Measurements from ENCODE around the gene SNRPF. TPM values are rescaled to one million over a fixed set of nuclear protein-coding genes. Genes with fewer than 3 reads are reported as not detected.

Gene SNRPF
- total RNA-seq, 1 experiment from 2014 or later, result 15.8 TPM

DNA sequence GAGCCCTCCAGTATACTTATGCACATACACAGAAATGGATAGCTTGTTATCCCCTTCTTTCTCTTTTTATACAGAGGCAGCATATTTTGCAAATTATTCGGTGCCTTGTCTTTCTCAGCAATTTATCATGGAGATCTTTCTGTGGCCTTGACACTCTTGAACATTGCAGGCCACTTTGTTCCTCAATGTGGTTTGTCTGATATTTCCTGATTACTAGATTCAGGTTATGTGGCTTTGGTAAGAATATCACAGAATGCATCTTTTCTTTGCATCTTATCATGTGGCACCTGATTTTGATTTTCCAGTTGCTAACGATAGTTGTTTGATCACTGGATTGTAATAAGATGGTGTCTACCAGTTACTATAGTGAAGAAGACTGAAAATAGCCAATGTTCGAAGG, 7.1 kb upstream of the SNRPF start:
- in situ Hi-C loops (cut with HindIII; ENCODE audit: low pct_unique_long_range_greater_than_20kb, low sequenced_read_pairs), result no loop called here
- no peak for DNase-seq (ENCODE audit: low read depth, low spot score)

DNA sequence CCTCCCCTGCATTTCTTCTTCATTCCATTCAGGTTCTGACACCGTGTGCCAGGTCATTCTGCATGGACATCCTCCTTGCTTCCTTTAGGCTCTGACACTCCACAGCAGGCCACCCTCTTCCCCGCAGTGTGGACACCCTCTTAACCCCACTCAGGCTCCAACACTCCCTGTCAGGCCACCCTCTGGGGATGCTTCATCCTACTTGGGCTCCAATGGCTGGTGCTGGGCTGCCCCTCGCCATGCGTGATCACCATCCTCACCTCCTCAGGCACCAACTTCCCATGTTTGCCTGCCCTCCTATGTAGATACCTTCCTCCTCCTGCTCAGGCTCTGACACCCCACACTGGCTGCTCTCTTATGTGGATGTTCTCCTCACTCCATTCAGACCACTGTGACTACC, 6.6 kb upstream of the SNRPF start:
- DNase-seq (ENCODE audit: low read depth, low spot score), result no peak
- in situ Hi-C loops (cut with HindIII; ENCODE audit: low pct_unique_long_range_greater_than_20kb, low sequenced_read_pairs), result no loop called here

- peak; percentile 15 for DNase-seq (ENCODE audit: low read depth, low spot score)
- in situ Hi-C loops (cut with HindIII; ENCODE audit: low pct_unique_long_range_greater_than_20kb, low sequenced_read_pairs), result no loop called here
These were observed 1.6 kb upstream of the SNRPF start for GRCh38 chr12:95857156-95857555.

DNA sequence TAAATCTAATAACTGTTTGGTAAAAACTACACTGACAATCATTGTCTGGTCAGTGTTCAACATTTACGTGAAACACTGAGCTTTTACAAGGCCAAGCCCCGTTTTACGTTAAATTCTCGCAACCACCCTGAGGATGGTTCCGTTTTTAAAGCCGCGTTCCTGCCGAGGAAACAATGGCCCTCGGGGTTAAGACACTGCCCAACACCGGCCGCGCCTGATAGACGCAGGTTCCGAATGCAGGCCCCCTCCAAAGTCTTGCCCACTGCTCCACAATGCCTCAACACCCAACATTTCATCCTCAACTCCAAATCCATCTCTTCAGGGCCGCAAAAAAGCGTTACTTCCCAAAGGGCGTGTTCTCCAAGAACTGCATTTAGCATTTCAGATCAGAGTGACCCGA, 953 bp upstream of the SNRPF start:
- in situ Hi-C loops (cut with HindIII; ENCODE audit: low pct_unique_long_range_greater_than_20kb, low sequenced_read_pairs), result no loop called here
- no peak for DNase-seq (ENCODE audit: low read depth, low spot score)

- DNase-seq (ENCODE audit: low read depth, low spot score), result peak; percentile 21
- in situ Hi-C loops (cut with HindIII; ENCODE audit: low pct_unique_long_range_greater_than_20kb, low sequenced_read_pairs), result no loop called here
These were observed 628 bp downstream of the SNRPF start for GRCh38 chr12:95859344-95859816.

GRCh38 chr12:95859947-95860850, 1.4 kb downstream of the SNRPF start:
- DNase-seq (ENCODE audit: low read depth, low spot score), result no peak
- in situ Hi-C loops (cut with HindIII; ENCODE audit: low pct_unique_long_range_greater_than_20kb, low sequenced_read_pairs), result no loop called here

GRCh38 chr12:95862038-95862437, 3.3 kb downstream of the SNRPF start:
- in situ Hi-C loops (cut with HindIII; ENCODE audit: low pct_unique_long_range_greater_than_20kb, low sequenced_read_pairs), result no loop called here
- DNase-seq (ENCODE audit: low read depth, low spot score), result no peak

DNA sequence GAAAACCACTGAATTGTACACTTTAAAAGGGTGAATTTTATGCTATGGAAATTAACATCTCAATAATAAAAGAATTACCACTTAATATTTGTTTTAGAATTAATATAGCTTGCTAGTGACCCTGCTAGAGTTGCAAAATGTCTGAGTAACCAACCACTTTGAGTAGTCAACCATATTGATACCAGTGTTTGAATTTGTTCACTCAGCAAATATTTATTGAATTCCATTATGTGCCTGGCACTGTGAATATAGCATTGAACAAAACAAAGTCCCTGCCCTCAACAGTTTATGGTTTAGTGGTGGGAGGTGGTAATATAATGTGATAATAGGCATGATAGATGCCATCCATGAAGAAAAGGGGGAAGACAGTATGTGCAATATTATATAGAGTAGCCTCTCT, 4.6 kb downstream of the SNRPF start:
- no peak for DNase-seq (ENCODE audit: low read depth, low spot score)

DNA sequence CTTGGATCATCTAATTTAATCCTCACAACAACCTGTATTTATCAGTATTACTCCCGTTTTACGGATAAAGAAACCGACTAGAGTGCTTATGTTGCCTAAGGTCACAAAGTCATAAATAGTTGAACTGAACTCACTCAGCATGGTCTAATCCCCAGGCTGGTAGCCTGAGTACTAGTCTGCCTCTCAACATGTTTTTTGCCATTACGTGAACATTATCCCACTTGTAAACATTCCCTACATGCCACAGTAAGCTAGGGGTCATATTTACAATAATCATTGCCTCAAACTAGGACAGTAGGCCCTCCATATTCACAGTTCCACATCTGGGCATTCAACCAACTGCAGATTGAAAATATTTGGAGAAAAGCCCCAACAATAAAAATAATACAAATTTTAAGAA, 12.1 kb downstream of the SNRPF start:
- in situ Hi-C loops (cut with HindIII; ENCODE audit: low pct_unique_long_range_greater_than_20kb, low sequenced_read_pairs), result no loop called here
- DNase-seq (ENCODE audit: low read depth, low spot score), result no peak

More for the DNA sequence above, 4.6 kb downstream of the SNRPF start:
- in situ Hi-C loops (cut with HindIII; ENCODE audit: low pct_unique_long_range_greater_than_20kb, low sequenced_read_pairs), result no loop called here

- DNase-seq (ENCODE audit: low read depth, low spot score), result no peak
- in situ Hi-C loops (cut with HindIII; ENCODE audit: low pct_unique_long_range_greater_than_20kb, low sequenced_read_pairs), result no loop called here
These were observed 15.7 kb downstream of the SNRPF start for GRCh38 chr12:95874452-95874851.

GRCh38 chr12:95877622-95878021, 18.9 kb downstream of the SNRPF start:
- in situ Hi-C loops (cut with HindIII; ENCODE audit: low pct_unique_long_range_greater_than_20kb, low sequenced_read_pairs), result no loop called here
- no peak for DNase-seq (ENCODE audit: low read depth, low spot score)

GRCh38 chr12:95880895-95881294, 22.1 kb downstream of the SNRPF start:
- in situ Hi-C loops (cut with HindIII; ENCODE audit: low pct_unique_long_range_greater_than_20kb, low sequenced_read_pairs), result no loop called here
- DNase-seq (ENCODE audit: low read depth, low spot score), result no peak

DNA sequence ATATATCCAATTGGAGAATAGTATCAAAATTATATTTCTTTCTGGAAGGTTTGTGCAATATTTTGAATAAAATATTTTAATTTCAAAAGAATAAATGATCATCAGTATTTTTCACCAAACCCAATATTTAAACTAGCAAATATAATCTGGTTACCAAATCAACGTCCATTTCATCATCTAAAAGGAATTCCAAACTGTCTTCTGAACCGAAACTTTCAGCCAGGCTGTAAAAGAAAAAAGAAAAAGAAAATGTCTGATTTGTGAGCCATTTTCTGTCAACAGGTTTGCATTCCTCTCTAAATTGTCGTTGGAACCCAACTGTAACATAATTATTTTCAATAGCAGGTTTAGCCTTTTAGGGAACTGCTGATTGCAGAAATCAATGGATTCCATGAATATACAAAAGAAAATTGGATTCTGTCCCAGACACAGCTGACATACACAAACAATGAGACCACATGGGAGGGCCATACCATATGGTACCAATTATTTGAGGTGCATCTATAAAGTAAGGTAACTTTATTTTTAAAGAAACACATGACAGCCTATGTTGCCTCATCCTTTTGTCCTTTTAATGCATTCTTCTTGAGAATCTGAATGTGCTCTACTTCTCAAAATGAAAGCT, 22.7 kb downstream of the SNRPF start:
- no peak for DNase-seq (ENCODE audit: low read depth, low spot score)
- in situ Hi-C loops (cut with HindIII; ENCODE audit: low pct_unique_long_range_greater_than_20kb, low sequenced_read_pairs), result no loop called here

DNA sequence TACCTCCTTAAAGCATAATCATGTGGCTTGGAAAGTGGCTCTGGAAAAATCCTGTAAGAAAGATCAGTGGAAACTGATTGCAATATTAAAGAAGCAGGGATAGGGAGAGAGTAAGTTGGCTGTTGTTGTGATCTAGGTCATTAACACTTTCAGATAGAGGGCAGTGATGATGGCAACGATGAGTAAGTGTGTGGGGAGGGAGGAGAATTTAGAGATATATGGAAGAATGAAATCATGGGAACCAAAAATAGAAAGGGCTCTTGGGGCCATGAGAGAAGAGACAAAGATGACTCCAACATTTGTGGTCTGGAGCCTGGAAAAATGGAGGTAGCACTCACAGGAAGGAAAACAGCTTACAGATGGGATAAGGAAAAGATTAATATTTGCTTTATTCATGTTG, 23.3 kb downstream of the SNRPF start:
- no peak for DNase-seq (ENCODE audit: low read depth, low spot score)
- in situ Hi-C loops (cut with HindIII; ENCODE audit: low pct_unique_long_range_greater_than_20kb, low sequenced_read_pairs), result no loop called here

GRCh38 chr12:95882873-95883272, 24.1 kb downstream of the SNRPF start:
- DNase-seq (ENCODE audit: low read depth, low spot score), result no peak
- in situ Hi-C loops (cut with HindIII; ENCODE audit: low pct_unique_long_range_greater_than_20kb, low sequenced_read_pairs), result no loop called here

- in situ Hi-C loops (cut with HindIII; ENCODE audit: low pct_unique_long_range_greater_than_20kb, low sequenced_read_pairs), result no loop called here
- DNase-seq (ENCODE audit: low read depth, low spot score), result peak; percentile 70
These were observed 26.2 kb downstream of the SNRPF start for GRCh38 chr12:95884998-95885397.

GRCh38 chr12:95887311-95887710, 28.6 kb downstream of the SNRPF start:
- in situ Hi-C loops (cut with HindIII; ENCODE audit: low pct_unique_long_range_greater_than_20kb, low sequenced_read_pairs), result no loop called here
- DNase-seq (ENCODE audit: low read depth, low spot score), result no peak

DNA sequence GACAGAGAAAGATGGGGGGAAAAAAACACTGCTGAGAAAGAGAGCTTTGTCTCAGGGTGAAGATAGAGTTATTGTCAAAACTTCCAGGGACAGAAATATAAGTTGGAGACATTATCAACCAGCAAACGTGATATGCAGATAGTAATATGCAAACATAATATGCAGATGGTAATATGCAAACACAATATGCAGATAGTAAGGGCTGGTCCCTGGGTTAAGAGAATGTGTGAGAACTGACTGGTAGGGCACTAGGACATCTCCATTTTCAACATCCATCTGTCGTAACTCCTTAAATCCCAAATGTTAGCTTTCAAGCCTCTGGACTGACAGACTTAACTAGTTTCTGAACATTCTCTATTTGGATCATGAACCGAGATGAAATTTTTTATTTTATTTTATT, 32.2 kb downstream of the SNRPF start:
- DNase-seq (ENCODE audit: low read depth, low spot score), result no peak
- in situ Hi-C loops (cut with HindIII; ENCODE audit: low pct_unique_long_range_greater_than_20kb, low sequenced_read_pairs), result no loop called here

DNA sequence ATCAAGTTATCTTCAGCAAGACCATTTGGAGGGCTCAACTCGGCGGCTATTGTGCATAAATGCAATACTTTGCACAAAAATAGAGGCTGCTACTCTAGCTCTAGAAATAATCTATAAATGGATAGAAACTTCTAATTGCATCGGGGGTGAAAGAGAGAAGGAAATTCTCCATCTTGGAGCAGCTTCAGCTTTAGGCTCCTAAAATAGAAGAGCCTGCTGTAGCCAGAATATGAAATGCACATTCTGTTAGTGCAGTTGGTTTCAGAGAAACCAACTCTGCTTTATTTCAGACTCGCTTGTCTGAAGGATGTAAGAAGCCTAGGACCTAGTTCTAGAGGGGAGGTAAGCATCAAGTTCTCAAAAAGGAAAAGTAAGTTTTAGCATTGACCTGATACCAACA, 38.1 kb downstream of the SNRPF start:
- DNase-seq (ENCODE audit: low read depth, low spot score), result no peak
- in situ Hi-C loops (cut with HindIII; ENCODE audit: low pct_unique_long_range_greater_than_20kb, low sequenced_read_pairs), result no loop called here

All from SK-MEL-5 (cell line).